WTC11 (cell line): ENCODE data around the gene GPC5. TPM values are rescaled to one million over a fixed set of nuclear protein-coding genes. Genes with fewer than 3 reads are reported as not detected.

Source experiments
- ATAC-seq: fragments of 200-7000 bp; cut with Tn5 transposase; 2 replicates; pipeline ENCODE4 v1.10.0; 2021; ENCODE audit warnings: mild to moderate bottlenecking, moderate library complexity
- CTCF ChIA-PET: fragments of 300-600 bp; sonication (Branson Sonifier 250); formaldehyde crosslinking; loops from one replicate; lab custom pipeline; 2021; ENCODE audit warnings: antibody characterized with exemption; lab: Charles Lee
- POLR2A ChIA-PET: fragments of 350-600 bp; sonication (Branson Sonifier 250); formaldehyde crosslinking; loops from one replicate; lab custom pipeline; 2021; ENCODE audit warnings: antibody characterized with exemption; lab: Charles Lee
- DNase-seq: peaks from one replicate; pipeline ENCODE4 v3.0.0; 2021; ENCODE audit warnings: low spot score
- H3K27ac Mint-ChIP-seq: 2 replicates; pipeline ENCODE4 v1.8.0; 2021; ENCODE audit warnings: mixed read lengths
- H3K27me3 Mint-ChIP-seq: 2 replicates; pipeline ENCODE4 v1.8.0; 2021; ENCODE audit warnings: low read depth, mild to moderate bottlenecking, moderate library complexity, mixed read lengths
- H3K36me3 Mint-ChIP-seq: 2 replicates; pipeline ENCODE4 v1.8.0; 2021; ENCODE audit warnings: mixed read lengths
- H3K4me1 Mint-ChIP-seq: 2 replicates; pipeline ENCODE4 v1.8.0; 2022; ENCODE audit warnings: mixed read lengths
- H3K4me3 Mint-ChIP-seq: 2 replicates; pipeline ENCODE4 v1.8.0; 2021; ENCODE audit warnings: mild to moderate bottlenecking, moderate library complexity, mixed read lengths
- H3K9me3 Mint-ChIP-seq: 2 replicates; pipeline ENCODE4 v1.8.0; 2021; ENCODE audit warnings: mixed read lengths
- ATF3 ChIP-seq: sonication (generic); formaldehyde crosslinking; conservative IDR thresholded peaks from 2 replicates; pipeline ENCODE4 v1.8.1; 2022; ENCODE audit warnings: mild to moderate bottlenecking, missing genetic modification reagents
- CREB1 ChIP-seq: sonication (generic); formaldehyde crosslinking; IDR thresholded peaks from 2 replicates; pipeline ENCODE4 v1.8.0; 2023; ENCODE audit warnings: mild to moderate bottlenecking, missing genetic modification reagents
- ESRRA ChIP-seq: sonication (generic); formaldehyde crosslinking; IDR thresholded peaks from 2 replicates; pipeline ENCODE4 v1.8.1; 2022; ENCODE audit warnings: mild to moderate bottlenecking, missing genetic modification reagents, borderline replicate concordance
- ETV6 ChIP-seq: sonication (generic); formaldehyde crosslinking; IDR thresholded peaks from 2 replicates; pipeline ENCODE4 v1.8.1; 2022; ENCODE audit warnings: mild to moderate bottlenecking, missing genetic modification reagents
- GRHL2 ChIP-seq: fragments of 250-450 bp; sonication (Bioruptor Pico); IDR thresholded peaks from 2 replicates; pipeline ENCODE4 v1.8.0; 2022; ENCODE audit warnings: mild to moderate bottlenecking, moderate library complexity; ENCODE audit not compliant: insufficient replicate concordance, severe bottlenecking
- IRF1 ChIP-seq: sonication (generic); formaldehyde crosslinking; IDR thresholded peaks from 2 replicates; pipeline ENCODE4 v1.8.0; 2023; ENCODE audit warnings: missing genetic modification reagents
- IRF2 ChIP-seq: sonication (generic); formaldehyde crosslinking; IDR thresholded peaks from 2 replicates; pipeline ENCODE4 v1.8.0; 2022; ENCODE audit warnings: low read depth, missing genetic modification reagents, borderline replicate concordance
- JAZF1 ChIP-seq: fragments of 250-450 bp; sonication (Bioruptor Pico); IDR thresholded peaks from 2 replicates; pipeline ENCODE4 v1.9.0; 2021; ENCODE audit warnings: moderate library complexity, mild to moderate bottlenecking, inconsistent platforms
- MLX ChIP-seq: sonication (generic); formaldehyde crosslinking; IDR thresholded peaks from 2 replicates; pipeline ENCODE4 v1.8.1; 2023; ENCODE audit warnings: mild to moderate bottlenecking, missing genetic modification reagents, moderate library complexity
- NFATC4 ChIP-seq: fragments of 250-450 bp; sonication (Bioruptor Pico); IDR thresholded peaks from 2 replicates; pipeline ENCODE4 v1.9.0; 2021; ENCODE audit warnings: mild to moderate bottlenecking
- NFE2L1 ChIP-seq: sonication (generic); formaldehyde crosslinking; IDR thresholded peaks from 2 replicates; pipeline ENCODE4 v1.8.1; 2023; ENCODE audit warnings: missing genetic modification reagents
- NR2C2 ChIP-seq: sonication (generic); formaldehyde crosslinking; IDR thresholded peaks from 2 replicates; pipeline ENCODE4 v1.8.0; 2022; ENCODE audit warnings: mild to moderate bottlenecking, missing genetic modification reagents
- STAT6 ChIP-seq: sonication (generic); formaldehyde crosslinking; conservative IDR thresholded peaks from 2 replicates; pipeline ENCODE4 v1.8.1; 2023; ENCODE audit warnings: mild to moderate bottlenecking, low read depth, missing genetic modification reagents, moderate library complexity
- TEAD4 ChIP-seq: sonication (generic); formaldehyde crosslinking; IDR thresholded peaks from 2 replicates; pipeline ENCODE4 v1.8.0; 2022; ENCODE audit warnings: mild to moderate bottlenecking, missing genetic modification reagents
- ZBTB43 ChIP-seq: sonication (generic); formaldehyde crosslinking; IDR thresholded peaks from 2 replicates; pipeline ENCODE4 v1.8.1; 2023; ENCODE audit warnings: mild to moderate bottlenecking, missing genetic modification reagents
- ZMAT4 ChIP-seq: fragments of 250-450 bp; sonication (Bioruptor Pico); IDR thresholded peaks from 2 replicates; pipeline ENCODE4 v1.9.0; 2021; ENCODE audit warnings: mild to moderate bottlenecking
- ZNF425 ChIP-seq: fragments of 250-450 bp; sonication (Bioruptor Pico); conservative IDR thresholded peaks from 2 replicates; pipeline ENCODE4 v1.9.0; 2021; ENCODE audit warnings: mild to moderate bottlenecking
- ZNF671 ChIP-seq: fragments of 250-450 bp; sonication (Bioruptor Pico); IDR thresholded peaks from 2 replicates; pipeline ENCODE4 v1.8.0; 2021; ENCODE audit warnings: mild to moderate bottlenecking
- total RNA-seq: library from RNA; stranded (reverse); gene quantifications from 3 replicates; pipeline ENCODE4 v1.2.3, GENCODE V29; 2021

Gene GPC5
- total RNA-seq, 1 experiment from 2014 or later = 0.46 TPM

- peak overlapping the region; percentile 9; the same call in 1 of the 2 replicates for H3K27ac Mint-ChIP-seq
- ATAC-seq = peak; percentile 5
- H3K36me3 Mint-ChIP-seq = peaks cover 33% of the 10 kb centered on the region
- POLR2A ChIA-PET = interaction anchor here (0.6 kb wide), 1 partner anchor 121 kb away, joined by 4 read pairs; no protein-coding TSS in a partner anchor
- no peak for TF ChIP-seq ETV6 (CRISPR knock-in tag)
- no peak for TF ChIP-seq ZMAT4
- no peak for TF ChIP-seq ESRRA (CRISPR knock-in tag)
- TF ChIP-seq ATF3 (CRISPR knock-in tag) = no peak
- no peak for TF ChIP-seq STAT6 (CRISPR knock-in tag)
- TF ChIP-seq, all 79 proteins: peak for 0
- no peaks in the 10 kb centered on the region for H3K9me3 Mint-ChIP-seq
- no peak overlapping the region for H3K4me3 Mint-ChIP-seq
- no peaks in the 10 kb centered on the region for H3K27me3 Mint-ChIP-seq
- H3K4me1 Mint-ChIP-seq = peaks cover 11% of the 10 kb centered on the region
- DNase-seq = no peak
- CTCF ChIA-PET = interaction anchor here (0.9 kb wide), 1 partner anchor 51 kb away, joined by 3 read pairs; no protein-coding TSS in a partner anchor
Observed at GRCh38 chr13:91359111-91359510, 39.3 kb upstream of the GPC5 start.

- ATAC-seq (no peak), DNase-seq (no peak)
- Mint-ChIP-seq H3K9me3 (no peaks in the 10 kb centered on the region), H3K4me1 (peaks cover 7% of the 10 kb centered on the region), H3K27ac (no peak overlapping the region), H3K36me3 (peaks cover 28% of the 10 kb centered on the region), H3K4me3 (no peak overlapping the region), H3K27me3 (no peaks in the 10 kb centered on the region)
- CTCF ChIA-PET = interaction anchor here (0.9 kb wide), 1 partner anchor 51 kb away, joined by 3 read pairs; no protein-coding TSS in a partner anchor
- POLR2A ChIA-PET = interaction anchor here (0.6 kb wide), 1 partner anchor 122 kb away, joined by 4 read pairs; no protein-coding TSS in a partner anchor
- TF ChIP-seq ZBTB43 = no peak
- no peak for TF ChIP-seq NFE2L1
- TF ChIP-seq STAT6 (CRISPR knock-in tag) = no peak
- TF ChIP-seq ZMAT4 = peak; percentile 27; the same call in 1 of the 2 replicates
Observed at GRCh38 chr13:91359631-91360030, 38.8 kb upstream of the GPC5 start.

- no peak overlapping the region for H3K4me3 Mint-ChIP-seq
- DNase-seq (no peak), ATAC-seq (no peak; the same call in 1 of the 2 replicates)
- ChIA-PET POLR2A (no interaction called here), CTCF (no interaction called here)
- peaks cover 21% of the 10 kb centered on the region for H3K36me3 Mint-ChIP-seq
- H3K27ac Mint-ChIP-seq = peak overlapping the region; percentile 13
- no peaks in the 10 kb centered on the region for H3K9me3 Mint-ChIP-seq
- peaks cover 3% of the 10 kb centered on the region; the same call in 1 of the 2 replicates for H3K4me1 Mint-ChIP-seq
- H3K27me3 Mint-ChIP-seq = no peaks in the 10 kb centered on the region
- TF ChIP-seq NFATC4 (CRISPR knock-in tag) (peak; percentile 73), ZNF671 (peak; percentile 77; the same call in 1 of the 2 replicates), NR2C2 (no peak), ZMAT4 (0 out of 2 replicates have a peak, but pooled peaks have one; percentile 0), IRF2 (CRISPR knock-in tag) (no peak), JAZF1 (0 out of 2 replicates have a peak, but pooled peaks have one; percentile 12), GRHL2 (no peak), MLX (no peak), IRF1 (no peak), ZNF425 (peak; percentile 68; the same call in 1 of the 2 replicates), TEAD4 (CRISPR knock-in tag) (no peak), CREB1 (CRISPR knock-in tag) (no peak)
Observed at GRCh38 chr13:91360246-91360751, 38.1 kb upstream of the GPC5 start.
